Ishikawa (cell line): ENCODE data around the gene MRPL48.

Source experiments
- CEBPB ChIP-seq: IDR thresholded peaks from 2 replicates; pipeline ENCODE4 v1.6.1; 2012
- CREB1 ChIP-seq: IDR thresholded peaks from 2 replicates; pipeline ENCODE4 v1.6.1; 2012; ENCODE audit warnings: low read depth
- EGR1 ChIP-seq: IDR thresholded peaks from 2 replicates; pipeline ENCODE4 v1.6.1; 2012
- EP300 ChIP-seq: IDR thresholded peaks from 2 replicates; pipeline ENCODE4 v1.6.1; 2012; ENCODE audit warnings: borderline replicate concordance
- FOXM1 ChIP-seq: IDR thresholded peaks from 2 replicates; pipeline ENCODE4 v1.6.1; 2012; ENCODE audit warnings: low read depth, borderline replicate concordance
- NFIC ChIP-seq: IDR thresholded peaks from 2 replicates; pipeline ENCODE4 v1.6.1; 2012
- RAD21 ChIP-seq: IDR thresholded peaks from 2 replicates; pipeline ENCODE4 v1.6.1; 2012; ENCODE audit warnings: low read depth
- TAF1 ChIP-seq: IDR thresholded peaks from 2 replicates; pipeline ENCODE4 v1.6.1; 2012; ENCODE audit warnings: low read depth, mild to moderate bottlenecking
- TCF12 ChIP-seq: IDR thresholded peaks from 2 replicates; pipeline ENCODE4 v1.6.1; 2012; ENCODE audit warnings: low read depth
- TEAD4 ChIP-seq: IDR thresholded peaks from 2 replicates; pipeline ENCODE4 v1.6.1; 2012
- YY1 ChIP-seq: IDR thresholded peaks from 2 replicates; pipeline ENCODE4 v1.6.1; 2012; ENCODE audit warnings: low read depth
- ZBTB7A ChIP-seq: IDR thresholded peaks from 2 replicates; pipeline ENCODE4 v1.6.1; 2012; ENCODE audit warnings: low read depth
- TF ChIP-seq, protein P1 (sequence below): IDR thresholded peaks from 2 replicates; pipeline ENCODE4 v1.6.1; 2012
- TF ChIP-seq, protein P2 (sequence below): IDR thresholded peaks from 2 replicates; pipeline ENCODE4 v1.6.1; 2012
- TF ChIP-seq, protein P3 (sequence below): IDR thresholded peaks from 2 replicates; pipeline ENCODE4 v1.6.1; 2012; ENCODE audit warnings: low read depth, mild to moderate bottlenecking

The MRPL48 gene

DNA sequence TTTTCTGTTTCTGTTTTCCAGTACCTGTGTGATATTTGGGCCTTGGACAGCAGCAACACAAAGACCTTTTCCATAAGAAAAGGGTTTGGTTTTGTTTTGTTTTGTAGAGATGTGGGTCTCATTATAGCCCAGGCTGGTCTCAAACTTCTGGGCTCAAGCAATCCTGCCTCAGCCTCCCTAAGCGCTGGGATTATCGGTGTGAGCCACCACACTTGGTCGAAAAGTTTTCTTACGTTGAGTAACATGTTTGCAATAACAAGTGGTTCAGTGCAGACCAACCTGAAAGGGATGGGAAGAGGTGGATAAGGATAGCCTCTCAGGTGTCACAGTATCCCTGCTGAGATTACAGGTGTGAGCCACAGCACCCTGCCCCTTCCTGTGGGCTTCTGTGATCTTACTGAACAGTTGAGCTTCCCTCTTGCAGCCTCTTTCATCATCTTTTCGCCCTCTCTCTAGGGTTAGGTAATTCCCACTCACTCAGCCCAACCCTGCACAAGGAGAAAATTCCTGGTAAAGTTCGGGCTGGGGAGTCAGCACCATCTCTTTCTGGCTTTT lies 3.5 kb upstream of the MRPL48 start:
- TF ChIP-seq ZBTB7A: no peak
- peak; percentile 66 for TF ChIP-seq CEBPB
- TF ChIP-seq, protein P1, sequence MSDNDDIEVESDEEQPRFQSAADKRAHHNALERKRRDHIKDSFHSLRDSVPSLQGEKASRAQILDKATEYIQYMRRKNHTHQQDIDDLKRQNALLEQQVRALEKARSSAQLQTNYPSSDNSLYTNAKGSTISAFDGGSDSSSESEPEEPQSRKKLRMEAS: no peak
- TF ChIP-seq TCF12: no peak
- no peak for TF ChIP-seq NFIC
- TF ChIP-seq RAD21: no peak
- no peak for TF ChIP-seq TEAD4

DNA sequence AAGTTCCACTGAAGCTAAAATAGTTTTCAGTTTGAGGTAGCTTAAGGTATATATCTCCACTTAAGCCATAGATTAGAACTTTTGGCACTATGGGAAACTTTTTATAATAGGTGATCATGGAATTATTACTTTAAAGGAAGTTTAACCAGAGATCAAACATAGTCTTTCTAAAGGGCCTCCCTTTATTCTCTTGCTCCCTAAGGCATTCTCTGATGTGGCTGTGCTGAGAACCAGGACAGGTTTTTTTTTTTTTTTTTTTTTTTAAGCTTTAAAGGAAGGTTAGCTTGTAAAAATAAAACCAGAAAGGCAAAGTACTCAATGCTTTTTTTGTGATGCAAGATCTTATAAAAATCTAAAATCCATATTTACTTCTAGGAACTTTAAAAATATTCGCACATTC lies 2.9 kb upstream of the MRPL48 start:
- TF ChIP-seq ZBTB7A: no peak
- TF ChIP-seq EGR1: no peak
- TF ChIP-seq YY1: no peak
- no peak for TF ChIP-seq TCF12
- TF ChIP-seq, protein P2, sequence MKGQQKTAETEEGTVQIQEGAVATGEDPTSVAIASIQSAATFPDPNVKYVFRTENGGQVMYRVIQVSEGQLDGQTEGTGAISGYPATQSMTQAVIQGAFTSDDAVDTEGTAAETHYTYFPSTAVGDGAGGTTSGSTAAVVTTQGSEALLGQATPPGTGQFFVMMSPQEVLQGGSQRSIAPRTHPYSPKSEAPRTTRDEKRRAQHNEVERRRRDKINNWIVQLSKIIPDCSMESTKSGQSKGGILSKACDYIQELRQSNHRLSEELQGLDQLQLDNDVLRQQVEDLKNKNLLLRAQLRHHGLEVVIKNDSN: no peak
- no peak for TF ChIP-seq TEAD4
- TF ChIP-seq, protein P1: no peak
- TF ChIP-seq CEBPB: no peak
- TF ChIP-seq NFIC: no peak
- TF ChIP-seq FOXM1: no peak
- no peak for TF ChIP-seq RAD21
- TF ChIP-seq CREB1: no peak
- TF ChIP-seq, protein P3, sequence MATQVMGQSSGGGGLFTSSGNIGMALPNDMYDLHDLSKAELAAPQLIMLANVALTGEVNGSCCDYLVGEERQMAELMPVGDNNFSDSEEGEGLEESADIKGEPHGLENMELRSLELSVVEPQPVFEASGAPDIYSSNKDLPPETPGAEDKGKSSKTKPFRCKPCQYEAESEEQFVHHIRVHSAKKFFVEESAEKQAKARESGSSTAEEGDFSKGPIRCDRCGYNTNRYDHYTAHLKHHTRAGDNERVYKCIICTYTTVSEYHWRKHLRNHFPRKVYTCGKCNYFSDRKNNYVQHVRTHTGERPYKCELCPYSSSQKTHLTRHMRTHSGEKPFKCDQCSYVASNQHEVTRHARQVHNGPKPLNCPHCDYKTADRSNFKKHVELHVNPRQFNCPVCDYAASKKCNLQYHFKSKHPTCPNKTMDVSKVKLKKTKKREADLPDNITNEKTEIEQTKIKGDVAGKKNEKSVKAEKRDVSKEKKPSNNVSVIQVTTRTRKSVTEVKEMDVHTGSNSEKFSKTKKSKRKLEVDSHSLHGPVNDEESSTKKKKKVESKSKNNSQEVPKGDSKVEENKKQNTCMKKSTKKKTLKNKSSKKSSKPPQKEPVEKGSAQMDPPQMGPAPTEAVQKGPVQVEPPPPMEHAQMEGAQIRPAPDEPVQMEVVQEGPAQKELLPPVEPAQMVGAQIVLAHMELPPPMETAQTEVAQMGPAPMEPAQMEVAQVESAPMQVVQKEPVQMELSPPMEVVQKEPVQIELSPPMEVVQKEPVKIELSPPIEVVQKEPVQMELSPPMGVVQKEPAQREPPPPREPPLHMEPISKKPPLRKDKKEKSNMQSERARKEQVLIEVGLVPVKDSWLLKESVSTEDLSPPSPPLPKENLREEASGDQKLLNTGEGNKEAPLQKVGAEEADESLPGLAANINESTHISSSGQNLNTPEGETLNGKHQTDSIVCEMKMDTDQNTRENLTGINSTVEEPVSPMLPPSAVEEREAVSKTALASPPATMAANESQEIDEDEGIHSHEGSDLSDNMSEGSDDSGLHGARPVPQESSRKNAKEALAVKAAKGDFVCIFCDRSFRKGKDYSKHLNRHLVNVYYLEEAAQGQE: no peak
- no peak for TF ChIP-seq TAF1
- TF ChIP-seq EP300: no peak

DNA sequence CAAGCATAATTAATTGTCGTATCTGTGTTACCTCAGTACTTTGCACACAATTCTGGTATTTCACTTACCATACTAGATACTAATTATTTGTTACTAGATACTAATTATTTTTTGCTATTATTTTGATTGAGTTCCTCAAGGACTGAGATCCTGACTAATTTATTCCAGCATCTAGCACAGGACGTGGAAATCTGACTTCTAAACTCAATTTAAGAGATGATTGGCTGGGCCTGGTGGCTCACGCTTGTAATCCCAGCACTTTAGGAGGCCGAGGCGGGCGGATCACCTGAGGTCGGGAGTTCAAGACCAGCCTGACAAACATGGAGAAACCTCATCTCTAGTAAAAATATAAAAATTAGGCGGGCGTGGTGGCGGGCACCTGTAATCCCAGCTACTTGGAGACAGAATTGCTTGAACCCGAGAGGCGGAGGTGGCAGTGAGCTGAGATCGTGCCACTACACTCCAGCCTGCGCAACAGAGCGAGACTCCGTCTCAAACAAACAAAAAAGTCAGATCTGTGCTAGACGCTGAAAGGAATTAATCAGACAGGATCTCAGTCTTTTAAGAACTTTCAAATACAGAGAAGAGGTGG lies 527 bp upstream of the MRPL48 start:
- TF ChIP-seq TCF12: no peak
- TF ChIP-seq EGR1: no peak
- no peak for TF ChIP-seq FOXM1
- no peak for TF ChIP-seq TEAD4
- TF ChIP-seq EP300: no peak
- no peak for TF ChIP-seq NFIC
- TF ChIP-seq, protein P1: no peak
- no peak for TF ChIP-seq ZBTB7A
- TF ChIP-seq, protein P2: no peak
- TF ChIP-seq, protein P3: no peak
- no peak for TF ChIP-seq YY1

DNA sequence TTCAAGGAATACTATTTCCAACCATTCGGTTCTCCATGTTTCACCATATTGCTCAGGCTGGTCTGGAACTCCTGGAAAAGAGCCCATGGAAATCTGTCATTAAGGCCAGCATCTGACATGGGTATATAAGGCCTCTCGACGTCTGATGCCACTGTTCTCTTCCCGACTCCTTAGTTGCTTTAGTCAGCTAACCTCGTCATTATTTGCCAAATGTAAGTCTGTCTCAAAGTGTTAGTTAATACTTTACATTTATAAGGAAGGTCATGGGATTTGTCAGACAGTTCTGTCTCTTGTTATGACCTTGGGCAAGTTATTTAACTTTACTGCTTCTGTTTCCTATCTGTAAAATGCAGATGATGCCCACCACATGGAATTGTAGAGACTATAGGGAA lies 1.6 kb downstream of the MRPL48 start:
- TF ChIP-seq, protein P2: no peak
- no peak for TF ChIP-seq YY1
- TF ChIP-seq, protein P1: no peak
- no peak for TF ChIP-seq CEBPB
- TF ChIP-seq CREB1: no peak
- TF ChIP-seq EGR1: no peak
- no peak for TF ChIP-seq NFIC
- no peak for TF ChIP-seq RAD21
- TF ChIP-seq ZBTB7A: no peak
- TF ChIP-seq, protein P3: no peak
- no peak for TF ChIP-seq EP300
- no peak for TF ChIP-seq TCF12
- no peak for TF ChIP-seq TEAD4
- TF ChIP-seq FOXM1: no peak
- no peak for TF ChIP-seq TAF1
